NCI-H1048 (cell line): ENCODE data around the gene CLEC19A.
"Not testable (repeated sequence)": the region's sequence is repeated elsewhere in the genome, so short reads cannot be mapped to it uniquely, and the experiment has no call there.

Source experiments
- DNase-seq: peaks from one replicate; lab custom pipeline; 2025; lab: John Stamatoyannopoulos, UW

CLEC19A gene

GRCh38 chr16:19286827-19287226, 1.3 kb downstream of the CLEC19A start:
- DNase-seq = no peak

- no peak for DNase-seq
Measured at GRCh38 chr16:19287241-19287640, 1.7 kb downstream of the CLEC19A start.

- no peak for DNase-seq
Measured at GRCh38 chr16:19288872-19289799, 3.6 kb downstream of the CLEC19A start.

GRCh38 chr16:19289811-19290485, 4.4 kb downstream of the CLEC19A start:
- DNase-seq = no peak

GRCh38 chr16:19290860-19291259, 5.3 kb downstream of the CLEC19A start:
- DNase-seq = no peak

- DNase-seq = no peak
Measured at GRCh38 chr16:19291475-19291874, 5.9 kb downstream of the CLEC19A start.

- DNase-seq = no peak
Measured at GRCh38 chr16:19292186-19292585, 6.7 kb downstream of the CLEC19A start.

- no peak for DNase-seq
Measured at GRCh38 chr16:19294156-19294649, 8.7 kb downstream of the CLEC19A start.

- DNase-seq = no peak
Measured at GRCh38 chr16:19295393-19295792, 9.9 kb downstream of the CLEC19A start.

GRCh38 chr16:19297454-19297853, 11.9 kb downstream of the CLEC19A start:
- DNase-seq = no peak

GRCh38 chr16:19299565-19299964, 14.0 kb downstream of the CLEC19A start:
- DNase-seq = no peak

GRCh38 chr16:19301931-19302330, 16.4 kb downstream of the CLEC19A start:
- DNase-seq = no peak

GRCh38 chr16:19304750-19305149, 19.2 kb downstream of the CLEC19A start:
- DNase-seq = no peak

- no peak for DNase-seq
Measured at GRCh38 chr16:19305443-19305842, 19.9 kb downstream of the CLEC19A start.

GRCh38 chr16:19307587-19308241, 22.2 kb downstream of the CLEC19A start:
- no peak for DNase-seq

- DNase-seq = no peak
Measured at GRCh38 chr16:19308392-19308791, 22.9 kb downstream of the CLEC19A start.

GRCh38 chr16:19309178-19309577, 23.6 kb downstream of the CLEC19A start:
- no peak for DNase-seq

GRCh38 chr16:19314718-19315425, 29.3 kb downstream of the CLEC19A start:
- DNase-seq = no peak

- DNase-seq = no peak
Measured at GRCh38 chr16:19315889-19316433, 30.4 kb downstream of the CLEC19A start.

- DNase-seq = no peak
Measured at GRCh38 chr16:19316846-19317245, 31.3 kb downstream of the CLEC19A start.

GRCh38 chr16:19321186-19321585, 35.7 kb downstream of the CLEC19A start:
- not testable (repeated sequence) for DNase-seq

- no peak for DNase-seq
Measured at GRCh38 chr16:19323596-19323995, 38.1 kb downstream of the CLEC19A start.
